ENCODE data around the gene CCDC174. TPM values are rescaled to one million over a fixed set of nuclear protein-coding genes. Genes with fewer than 3 reads are reported as not detected.

The CCDC174 gene
- total RNA-seq, 1 donor from 2014 or later, result 31.2 TPM

- Histone ChIP-seq H3K4me3 (no peak overlapping the region), H3K36me3 (no peaks in the 10 kb centered on the region), H3K27me3 (no peaks in the 10 kb centered on the region), H3K4me1 (no peaks in the 10 kb centered on the region), H3K27ac (no peak overlapping the region), H3K9me3 (no peaks in the 10 kb centered on the region)
- intact Hi-C loops (cut with DNase I), result no loop called here
- DNase-seq (ENCODE audit: extremely low spot score in 2 of 2), result no peak
- no peak for TF ChIP-seq POLR2AphosphoS5 (IDR thresholded peaks at IDR 0.05; ENCODE audit: insufficient read depth in 1 of 2, low read depth in 1 of 2)
- no peak for TF ChIP-seq CTCF (IDR thresholded peaks at IDR 0.05)
- no peak for TF ChIP-seq POLR2A (IDR thresholded peaks at IDR 0.05)
Measured at GRCh38 chr3:14641346-14641745, 10.2 kb upstream of the CCDC174 start.

- Histone ChIP-seq H3K9me3 (no peaks in the 10 kb centered on the region), H3K27me3 (no peaks in the 10 kb centered on the region), H3K4me3 (no peak overlapping the region), H3K27ac (no peak overlapping the region), H3K4me1 (no peaks in the 10 kb centered on the region), H3K36me3 (no peaks in the 10 kb centered on the region)
- intact Hi-C loops (cut with DNase I), result no loop called here
- DNase-seq (ENCODE audit: extremely low spot score in 2 of 2), result no peak
- TF ChIP-seq POLR2A (IDR thresholded peaks at IDR 0.05) (no peak), POLR2AphosphoS5 (IDR thresholded peaks at IDR 0.05; ENCODE audit: insufficient read depth in 1 of 2, low read depth in 1 of 2) (no peak), CTCF (IDR thresholded peaks at IDR 0.05) (no peak)
Measured at GRCh38 chr3:14645453-14645852, 6.1 kb upstream of the CCDC174 start.

- H3K27ac ChIP-seq, result no peak overlapping the region
- H3K4me1 ChIP-seq, result no peaks in the 10 kb centered on the region
- intact Hi-C loops (cut with DNase I), result no loop called here
- DNase-seq (ENCODE audit: extremely low spot score in 2 of 2), result no peak
- TF ChIP-seq POLR2A (IDR thresholded peaks at IDR 0.05), result no peak
- no peak for TF ChIP-seq CTCF (IDR thresholded peaks at IDR 0.05)
- no peak for TF ChIP-seq POLR2AphosphoS5 (IDR thresholded peaks at IDR 0.05; ENCODE audit: insufficient read depth in 1 of 2, low read depth in 1 of 2)
- no peaks in the 10 kb centered on the region for H3K9me3 ChIP-seq
- no peak overlapping the region for H3K4me3 ChIP-seq
- no peaks in the 10 kb centered on the region for H3K36me3 ChIP-seq
- H3K27me3 ChIP-seq, result no peaks in the 10 kb centered on the region
Measured at GRCh38 chr3:14646131-14646573, 5.4 kb upstream of the CCDC174 start.

- Histone ChIP-seq H3K9me3 (no peaks in the 10 kb centered on the region), H3K27me3 (no peaks in the 10 kb centered on the region), H3K4me3 (no peak overlapping the region), H3K27ac (no peak overlapping the region), H3K36me3 (no peaks in the 10 kb centered on the region), H3K4me1 (no peaks in the 10 kb centered on the region)
- no peak for DNase-seq (ENCODE audit: extremely low spot score in 2 of 2)
- intact Hi-C loops (cut with DNase I), result no loop called here
- TF ChIP-seq POLR2A (IDR thresholded peaks at IDR 0.05) (no peak), POLR2AphosphoS5 (IDR thresholded peaks at IDR 0.05; ENCODE audit: insufficient read depth in 1 of 2, low read depth in 1 of 2) (no peak), CTCF (IDR thresholded peaks at IDR 0.05) (no peak)
Measured at GRCh38 chr3:14646589-14647413, 4.8 kb upstream of the CCDC174 start.

Data from vagina (tissue), 2 donors.